22Rv1 (cell line): ENCODE measurements around the gene CLEC19A.
"Not testable (repeated sequence)": the region's sequence is repeated elsewhere in the genome, so short reads cannot be mapped to it uniquely, and the experiment has no call there.

Experiments used
- H3K27ac ChIP-seq: fragments of 450-650 bp; 2 replicates; pipeline ENCODE4 v1.5.1; 2017
- CTCF ChIP-seq: fragments of 450-650 bp; IDR thresholded peaks from 2 replicates; pipeline ENCODE4 v1.5.1; 2017; ENCODE audit warnings: mild to moderate bottlenecking
- ZFX ChIP-seq: fragments of 450-650 bp; IDR thresholded peaks from 2 replicates; pipeline ENCODE4 v1.6.1; 2017; ENCODE audit warnings: antibody characterized with exemption, borderline replicate concordance

The CLEC19A gene

GRCh38 chr16:19305443-19305842 lies 19.9 kb downstream of the CLEC19A start:
- no peak overlapping the region for H3K27ac ChIP-seq
- no peak for TF ChIP-seq CTCF
- no peak for TF ChIP-seq ZFX

- TF ChIP-seq ZFX (no peak), CTCF (no peak)
- no peak overlapping the region for H3K27ac ChIP-seq
These were observed 22.2 kb downstream of the CLEC19A start for GRCh38 chr16:19307587-19308241.

GRCh38 chr16:19308392-19308791 lies 22.9 kb downstream of the CLEC19A start:
- TF ChIP-seq ZFX: no peak
- TF ChIP-seq CTCF: no peak

GRCh38 chr16:19309178-19309577 lies 23.6 kb downstream of the CLEC19A start:
- TF ChIP-seq ZFX: no peak
- TF ChIP-seq CTCF: no peak
- H3K27ac ChIP-seq: no peak overlapping the region

More at GRCh38 chr16:19308392-19308791, 22.9 kb downstream of the CLEC19A start:
- no peak overlapping the region for H3K27ac ChIP-seq

- TF ChIP-seq CTCF: no peak
- TF ChIP-seq ZFX: no peak
- no peak overlapping the region for H3K27ac ChIP-seq
These were observed 29.3 kb downstream of the CLEC19A start for GRCh38 chr16:19314718-19315425.

GRCh38 chr16:19315889-19316433 lies 30.4 kb downstream of the CLEC19A start:
- H3K27ac ChIP-seq: no peak overlapping the region
- TF ChIP-seq ZFX (no peak), CTCF (no peak)

GRCh38 chr16:19316846-19317245 lies 31.3 kb downstream of the CLEC19A start:
- TF ChIP-seq ZFX: no peak
- TF ChIP-seq CTCF: no peak
- no peak overlapping the region for H3K27ac ChIP-seq

GRCh38 chr16:19321186-19321585 lies 35.7 kb downstream of the CLEC19A start:
- not testable (repeated sequence) for H3K27ac ChIP-seq
